ENCODE results near the gene TMEM126B. TPM values are rescaled to one million over a fixed set of nuclear protein-coding genes. Genes with fewer than 3 reads are reported as not detected.
A peak's percentile ranks its signal among the peaks of the same experiment; 100 is the strongest.
"Not testable (repeated sequence)": the region's sequence is repeated elsewhere in the genome, so short reads cannot be mapped to it uniquely, and the experiment has no call there.

TMEM126B gene
- 63.8 and 66.5 TPM in 2 replicates for total RNA-seq

DNA sequence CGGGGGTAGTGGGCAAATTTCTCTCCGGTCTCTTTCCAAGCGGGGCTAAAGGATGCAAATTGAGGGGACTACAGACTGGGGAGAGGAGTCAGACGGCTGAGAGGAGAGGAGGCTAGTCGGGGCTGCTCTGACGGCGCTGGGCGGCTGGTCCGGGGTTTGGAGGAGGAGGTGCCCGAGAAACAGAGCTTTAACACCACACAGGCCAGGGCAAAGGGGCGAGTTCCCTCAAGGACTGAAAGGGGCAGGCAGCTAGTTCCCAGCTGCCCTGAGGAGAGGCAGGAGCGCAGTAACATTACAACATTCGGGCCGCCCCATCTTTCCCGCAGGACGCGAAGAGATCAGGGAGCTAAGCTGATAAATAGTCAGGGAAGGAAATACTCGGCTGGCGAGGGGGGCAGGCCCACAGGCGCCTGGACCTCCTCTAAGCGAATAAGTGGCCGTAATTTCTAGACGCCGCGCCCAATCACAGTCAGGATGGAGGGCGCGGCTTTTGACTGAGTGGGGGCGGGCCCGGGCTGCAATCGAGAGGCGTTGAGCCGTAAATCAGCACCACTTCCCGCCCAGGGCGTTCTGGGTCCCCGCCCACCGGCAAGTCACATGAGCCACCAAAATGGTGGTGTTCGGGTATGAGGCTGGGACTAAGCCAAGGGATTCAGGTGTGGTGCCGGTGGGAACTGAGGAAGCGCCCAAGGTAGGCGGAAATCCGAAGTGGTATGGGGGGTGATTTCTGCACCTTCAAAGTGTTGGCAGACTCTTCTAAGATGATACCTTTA is at the start of gene TMEM126B:
Gene TMEM126B (plus strand): TSS at position 596 of the 773 bp plus-strand sequence. CDS start 15 bp downstream, at position 611.
- H3K4me1 Mint-ChIP-seq (ENCODE audit: low read depth), result peaks cover 38% of the 10 kb centered on the region

DNA sequence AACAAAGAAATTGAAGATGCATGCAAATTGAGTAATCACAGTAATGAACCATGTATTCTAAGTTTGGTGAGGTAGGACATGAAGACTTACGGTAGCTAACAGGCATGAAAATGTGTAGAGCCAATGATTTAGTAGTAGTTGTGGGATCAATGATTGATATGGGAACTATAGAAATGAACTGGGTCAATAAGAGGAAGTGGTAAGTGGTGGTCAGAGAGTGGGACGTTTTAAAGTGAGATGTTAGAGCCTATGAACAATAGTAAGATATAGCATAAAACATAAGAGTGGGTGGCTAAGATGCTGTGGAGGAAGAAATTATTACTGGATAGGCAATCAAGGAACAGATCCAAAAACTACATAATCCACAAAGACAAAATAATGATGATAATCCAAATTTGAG is 46.3 kb upstream of the TMEM126B start:
- H3K27ac Mint-ChIP-seq, result no peak overlapping the region
- H3K36me3 Mint-ChIP-seq (ENCODE audit: low read depth), result no peaks in the 10 kb centered on the region
- peaks cover 8% of the 10 kb centered on the region for H3K9me3 Mint-ChIP-seq
- intact Hi-C loops (cut with micrococcal nuclease), result no loop called here
- DNase-seq (ENCODE audit: low spot score), result no peak
- no peak overlapping the region for H3K4me3 Mint-ChIP-seq (ENCODE audit: low read depth)
- no peaks in the 10 kb centered on the region for H3K4me1 Mint-ChIP-seq (ENCODE audit: low read depth)
- H3K27me3 Mint-ChIP-seq (ENCODE audit: low read depth), result peaks cover 18% of the 10 kb centered on the region

More for the DNA sequence above, at the start of gene TMEM126B:
- peak; percentile 95 for DNase-seq (ENCODE audit: low spot score)
- Mint-ChIP-seq H3K27ac (peak within 1 kb of the TSS; percentile 88), H3K9me3 (no peaks in the 10 kb centered on the region), H3K36me3 (ENCODE audit: low read depth) (peaks cover 24% of the 10 kb centered on the region), H3K27me3 (ENCODE audit: low read depth) (peaks cover 2% of the 10 kb centered on the region), H3K4me3 (ENCODE audit: low read depth) (peak within 1 kb of the TSS; percentile 89)
- intact Hi-C loops (cut with micrococcal nuclease), result loop anchor here (1.0 to 10.0 kb wide), 9 partner anchors 19 to 1177 kb away; partner anchors contain the start of genes HIKESHI, PICALM, PRSS23 and SYTL2

DNA sequence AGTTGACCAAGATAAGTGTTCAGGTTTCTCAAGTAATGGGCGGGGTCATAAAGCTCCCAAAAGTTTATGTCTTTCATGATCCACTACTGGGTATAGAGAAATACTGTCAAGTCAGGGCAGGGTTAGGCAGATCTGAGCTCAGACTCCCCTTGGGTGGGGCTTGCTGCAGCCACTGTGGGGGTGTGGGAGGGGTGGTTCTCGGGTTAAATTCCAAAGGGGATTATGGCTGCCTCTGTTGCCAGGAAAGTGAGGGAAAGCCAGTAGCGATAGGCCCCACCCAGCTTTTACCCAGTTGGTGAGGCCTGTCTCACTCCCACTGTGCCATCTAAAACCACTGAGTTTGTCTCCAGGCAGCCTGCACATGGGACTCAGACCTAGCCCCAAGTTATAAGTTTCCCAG is 39.0 kb upstream of the TMEM126B start:
- DNase-seq (ENCODE audit: low spot score), result no peak
- intact Hi-C loops (cut with micrococcal nuclease), result no loop called here
- no peak overlapping the region for H3K27ac Mint-ChIP-seq
- no peaks in the 10 kb centered on the region for H3K36me3 Mint-ChIP-seq (ENCODE audit: low read depth)
- H3K4me3 Mint-ChIP-seq (ENCODE audit: low read depth), result no peak overlapping the region
- H3K27me3 Mint-ChIP-seq (ENCODE audit: low read depth), result peaks cover 27% of the 10 kb centered on the region
- H3K9me3 Mint-ChIP-seq, result peaks cover 10% of the 10 kb centered on the region
- H3K4me1 Mint-ChIP-seq (ENCODE audit: low read depth), result no peaks in the 10 kb centered on the region

DNA sequence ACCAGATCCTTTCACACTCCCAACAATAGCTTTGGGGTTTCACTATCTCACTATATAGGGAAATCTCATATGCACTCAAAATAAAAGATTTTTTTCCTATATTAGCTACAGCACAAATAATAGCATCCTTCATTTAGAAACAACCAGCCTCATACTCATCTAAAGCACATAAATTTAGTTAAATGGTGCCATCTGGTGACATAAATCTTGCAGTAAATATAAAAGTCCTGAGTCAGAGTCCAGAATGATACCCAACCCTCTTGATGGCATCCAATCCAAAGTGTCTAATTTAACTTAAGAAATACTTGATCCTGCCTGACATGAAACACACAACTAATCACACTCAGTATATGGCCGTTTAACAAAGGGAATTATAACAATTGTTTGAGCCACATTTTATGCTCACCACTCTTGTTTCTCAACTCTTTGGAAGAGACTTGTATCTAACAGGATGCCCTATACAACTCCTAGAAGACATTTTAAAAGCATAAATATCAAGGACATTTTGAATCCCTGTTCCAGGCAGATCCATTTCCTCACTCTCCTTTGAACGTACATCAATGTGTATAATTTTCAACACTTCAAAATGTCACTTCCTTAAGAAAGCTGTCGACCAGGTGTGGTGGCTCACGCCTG is 37.4 kb upstream of the TMEM126B start:
- H3K36me3 Mint-ChIP-seq (ENCODE audit: low read depth), result no peaks in the 10 kb centered on the region
- intact Hi-C loops (cut with micrococcal nuclease), result loop anchor here (5.0 to 10.0 kb wide), 3 partner anchors 71 to 1224 kb away; no protein-coding TSS in a partner anchor
- H3K27ac Mint-ChIP-seq, result no peak overlapping the region
- no peak for DNase-seq (ENCODE audit: low spot score)
- H3K27me3 Mint-ChIP-seq (ENCODE audit: low read depth), result peaks cover 17% of the 10 kb centered on the region
- H3K4me1 Mint-ChIP-seq (ENCODE audit: low read depth), result no peaks in the 10 kb centered on the region
- no peak overlapping the region for H3K4me3 Mint-ChIP-seq (ENCODE audit: low read depth)
- peaks cover 10% of the 10 kb centered on the region for H3K9me3 Mint-ChIP-seq

GRCh38 chr11:85595285-85595884 is 33.0 kb upstream of the TMEM126B start:
- Mint-ChIP-seq H3K9me3 (no peaks in the 10 kb centered on the region), H3K27ac (no peak overlapping the region), H3K4me1 (ENCODE audit: low read depth) (no peaks in the 10 kb centered on the region), H3K36me3 (ENCODE audit: low read depth) (no peaks in the 10 kb centered on the region), H3K4me3 (ENCODE audit: low read depth) (no peak overlapping the region), H3K27me3 (ENCODE audit: low read depth) (peaks cover 15% of the 10 kb centered on the region)
- no peak for DNase-seq (ENCODE audit: low spot score)
- intact Hi-C loops (cut with micrococcal nuclease), result loop anchor here (2.0 to 10.0 kb wide), 2 partner anchors 259 to 1219 kb away; partner anchors contain the start of gene CCDC83

- Mint-ChIP-seq H3K36me3 (ENCODE audit: low read depth) (no peaks in the 10 kb centered on the region), H3K27ac (no peak overlapping the region), H3K27me3 (ENCODE audit: low read depth) (peaks cover 13% of the 10 kb centered on the region), H3K4me1 (ENCODE audit: low read depth) (no peaks in the 10 kb centered on the region), H3K4me3 (ENCODE audit: low read depth) (no peak overlapping the region), H3K9me3 (no peaks in the 10 kb centered on the region)
- intact Hi-C loops (cut with micrococcal nuclease), result loop anchor here (10.0 kb wide), 1 partner anchor 1218 kb away; no protein-coding TSS in a partner anchor
- no peak for DNase-seq (ENCODE audit: low spot score)
Measured at GRCh38 chr11:85596886-85597285, 31.5 kb upstream of the TMEM126B start.

- no peaks in the 10 kb centered on the region for H3K4me1 Mint-ChIP-seq (ENCODE audit: low read depth)
- no peak overlapping the region for H3K4me3 Mint-ChIP-seq (ENCODE audit: low read depth)
- H3K36me3 Mint-ChIP-seq (ENCODE audit: low read depth), result no peaks in the 10 kb centered on the region
- intact Hi-C loops (cut with micrococcal nuclease), result loop anchor here (10.0 kb wide), 1 partner anchor 1216 kb away; no protein-coding TSS in a partner anchor
- H3K27me3 Mint-ChIP-seq (ENCODE audit: low read depth), result peaks cover 12% of the 10 kb centered on the region
- H3K27ac Mint-ChIP-seq, result no peak overlapping the region
- DNase-seq (ENCODE audit: low spot score), result no peak
- H3K9me3 Mint-ChIP-seq, result no peaks in the 10 kb centered on the region
Measured at GRCh38 chr11:85599083-85599482, 29.3 kb upstream of the TMEM126B start.

- Mint-ChIP-seq H3K4me1 (ENCODE audit: low read depth) (peaks cover 5% of the 10 kb centered on the region), H3K27me3 (ENCODE audit: low read depth) (peaks cover 12% of the 10 kb centered on the region), H3K4me3 (ENCODE audit: low read depth) (no peak overlapping the region), H3K27ac (no peak overlapping the region), H3K36me3 (ENCODE audit: low read depth) (no peaks in the 10 kb centered on the region), H3K9me3 (no peaks in the 10 kb centered on the region)
- no peak for DNase-seq (ENCODE audit: low spot score)
- intact Hi-C loops (cut with micrococcal nuclease), result no loop called here
Measured at GRCh38 chr11:85602526-85603213, 25.7 kb upstream of the TMEM126B start.

- peaks cover 5% of the 10 kb centered on the region for H3K4me1 Mint-ChIP-seq (ENCODE audit: low read depth)
- no peak for DNase-seq (ENCODE audit: low spot score)
- no peaks in the 10 kb centered on the region for H3K9me3 Mint-ChIP-seq
- H3K36me3 Mint-ChIP-seq (ENCODE audit: low read depth), result no peaks in the 10 kb centered on the region
- no peak overlapping the region for H3K27ac Mint-ChIP-seq
- H3K4me3 Mint-ChIP-seq (ENCODE audit: low read depth), result no peak overlapping the region
- intact Hi-C loops (cut with micrococcal nuclease), result no loop called here
- peaks cover 12% of the 10 kb centered on the region for H3K27me3 Mint-ChIP-seq (ENCODE audit: low read depth)
Measured at GRCh38 chr11:85603220-85603619, 25.2 kb upstream of the TMEM126B start.

DNA sequence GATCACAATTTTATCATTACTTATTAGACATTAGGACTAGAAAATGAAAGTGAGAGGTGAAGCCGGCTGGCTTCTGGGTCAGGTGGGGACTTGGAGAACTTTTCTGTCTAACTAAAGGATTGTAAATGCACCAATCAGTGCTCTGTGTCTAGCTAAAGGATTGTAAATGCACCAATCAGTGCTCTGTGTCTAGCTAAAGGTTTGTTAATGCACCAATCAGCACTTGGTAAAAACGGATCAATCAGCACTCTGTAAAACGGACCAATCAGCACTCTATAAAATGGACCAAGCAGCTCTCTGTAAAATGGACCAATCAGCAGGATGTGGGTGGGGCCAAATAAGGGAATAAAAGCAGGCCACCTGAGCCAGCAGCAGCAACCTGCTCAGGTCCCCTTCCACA is 22.2 kb upstream of the TMEM126B start:
- H3K27ac Mint-ChIP-seq; H3K27me3 Mint-ChIP-seq (ENCODE audit: low read depth); DNase-seq (ENCODE audit: low spot score); H3K36me3 Mint-ChIP-seq (ENCODE audit: low read depth); H3K9me3 Mint-ChIP-seq; intact Hi-C loops (cut with micrococcal nuclease); H3K4me3 Mint-ChIP-seq (ENCODE audit: low read depth); H3K4me1 Mint-ChIP-seq (ENCODE audit: low read depth): not testable (repeated sequence)

GRCh38 chr11:85608621-85609020 is 19.8 kb upstream of the TMEM126B start:
- H3K4me3 Mint-ChIP-seq (ENCODE audit: low read depth); H3K27ac Mint-ChIP-seq; DNase-seq (ENCODE audit: low spot score): not testable (repeated sequence)

GRCh38 chr11:85609286-85609685 is 19.1 kb upstream of the TMEM126B start:
- H3K36me3 Mint-ChIP-seq (ENCODE audit: low read depth); DNase-seq (ENCODE audit: low spot score); intact Hi-C loops (cut with micrococcal nuclease); H3K4me1 Mint-ChIP-seq (ENCODE audit: low read depth); H3K4me3 Mint-ChIP-seq (ENCODE audit: low read depth); H3K27me3 Mint-ChIP-seq (ENCODE audit: low read depth); H3K27ac Mint-ChIP-seq; H3K9me3 Mint-ChIP-seq: not testable (repeated sequence)

More at GRCh38 chr11:85608621-85609020, 19.8 kb upstream of the TMEM126B start:
- intact Hi-C loops (cut with micrococcal nuclease); H3K36me3 Mint-ChIP-seq (ENCODE audit: low read depth); H3K9me3 Mint-ChIP-seq; H3K4me1 Mint-ChIP-seq (ENCODE audit: low read depth); H3K27me3 Mint-ChIP-seq (ENCODE audit: low read depth): not testable (repeated sequence)

All from activated T-helper 2 cell treated with anti-CD3 and anti-CD28 coated beads, Interferon-gamma antibody, Interleukin-2, Interleukin-4, amounts not matched to agents 10 μg/mL and 5 μg/mL and 100 μg/mL, durations not matched to agents 14 hours and 24 hours and 36 hours (primary cell).